Caki2 (cell line): ENCODE measurements around the gene TNFRSF19. TPM values are rescaled to one million over a fixed set of nuclear protein-coding genes. Genes with fewer than 3 reads are reported as not detected.
A peak's percentile ranks its signal among the peaks of the same experiment; 100 is the strongest.

Source experiments
- DNase-seq: peaks from one replicate; pipeline ENCODE4 v3.0.0-alpha.2; 2015; ENCODE audit warnings: low read depth
- in situ Hi-C: cut with HindIII; loops from 2 replicates; pipeline ENCODE4 v1.10.0; 2016; ENCODE audit warnings: low sequenced_read_pairs, low pct_unique_long_range_greater_than_20kb, mixed read lengths
- total RNA-seq: library from RNA; depleted of rRNA; stranded (reverse); fragments of >200 nt; shearing (Covaris generic); gene quantifications from 2 replicates; pipeline ENCODE4 v1.2.3, GENCODE V29; 2014; ENCODE audit warnings: low replicate concordance

Gene TNFRSF19
- total RNA-seq, 1 experiment from 2014 or later: 2.3 TPM

- DNase-seq: no peak
- in situ Hi-C loops: no loop called here
These were observed 9.0 kb upstream of the TNFRSF19 start for GRCh38 chr13:23561261-23561660.

GRCh38 chr13:23563085-23563845, 6.9 kb upstream of the TNFRSF19 start:
- DNase-seq: no peak
- in situ Hi-C loops: no loop called here

GRCh38 chr13:23567906-23568460, 2.2 kb upstream of the TNFRSF19 start:
- DNase-seq: no peak
- in situ Hi-C loops: no loop called here

GRCh38 chr13:23570921-23571315, 706 bp downstream of the TNFRSF19 start:
- in situ Hi-C loops: no loop called here
- DNase-seq: no peak

GRCh38 chr13:23571431-23571830, 1.2 kb downstream of the TNFRSF19 start:
- in situ Hi-C loops: no loop called here
- DNase-seq: no peak

GRCh38 chr13:23572836-23573235, 2.6 kb downstream of the TNFRSF19 start:
- no peak for DNase-seq
- in situ Hi-C loops: no loop called here

- in situ Hi-C loops: no loop called here
These were observed 4.4 kb downstream of the TNFRSF19 start for GRCh38 chr13:23574421-23575145.

GRCh38 chr13:23575632-23576031, 5.4 kb downstream of the TNFRSF19 start:
- DNase-seq: no peak
- in situ Hi-C loops: no loop called here

More at GRCh38 chr13:23574421-23575145, 4.4 kb downstream of the TNFRSF19 start:
- no peak for DNase-seq

- in situ Hi-C loops: no loop called here
- peak; percentile 61 for DNase-seq
These were observed 8.3 kb downstream of the TNFRSF19 start for GRCh38 chr13:23578411-23579071.

- peak; percentile 61 for DNase-seq
- in situ Hi-C loops: no loop called here
These were observed 9.1 kb downstream of the TNFRSF19 start for GRCh38 chr13:23579072-23579895.

GRCh38 chr13:23579896-23580683, 9.9 kb downstream of the TNFRSF19 start:
- peak; percentile 4 for DNase-seq
- in situ Hi-C loops: no loop called here

- DNase-seq: no peak
- in situ Hi-C loops: no loop called here
These were observed 10.5 kb downstream of the TNFRSF19 start for GRCh38 chr13:23580684-23581060.

- DNase-seq: no peak
- in situ Hi-C loops: no loop called here
These were observed 13.3 kb downstream of the TNFRSF19 start for GRCh38 chr13:23583491-23583890.

- in situ Hi-C loops: no loop called here
- no peak for DNase-seq
These were observed 14.1 kb downstream of the TNFRSF19 start for GRCh38 chr13:23584275-23584674.

GRCh38 chr13:23586336-23586735, 16.1 kb downstream of the TNFRSF19 start:
- DNase-seq: no peak
- in situ Hi-C loops: no loop called here

- in situ Hi-C loops: no loop called here
- DNase-seq: no peak
These were observed 18.5 kb downstream of the TNFRSF19 start for GRCh38 chr13:23588666-23589065.

GRCh38 chr13:23592596-23592995, 22.4 kb downstream of the TNFRSF19 start:
- DNase-seq: no peak
- in situ Hi-C loops: no loop called here
